Ecto neural progenitor cell (in vitro differentiated cells): Measurements from ENCODE around the gene CNN2.
A peak's percentile ranks its signal among the peaks of the same experiment; 100 is the strongest.

Experiments
- DNase-seq: peaks from one replicate; pipeline ENCODE4 v3.0.0-alpha.2; 2018; ENCODE audit warnings: low spot score

CNN2 gene

GRCh38 chr19:995051-995827 lies 31.2 kb upstream of the CNN2 start:
- DNase-seq: no peak

GRCh38 chr19:996051-996838 lies 30.2 kb upstream of the CNN2 start:
- no peak for DNase-seq

GRCh38 chr19:998064-998463 lies 28.3 kb upstream of the CNN2 start:
- no peak for DNase-seq

- no peak for DNase-seq
Measured at GRCh38 chr19:999379-999719, 27.1 kb upstream of the CNN2 start.

GRCh38 chr19:1000095-1000494 lies 26.3 kb upstream of the CNN2 start, which contains the start of gene GRIN3B:
Gene GRIN3B, plus strand, starts transcription at chr19:1000419. Its CDS starts 19 bp downstream, at chr19:1000438.
- peak; percentile 90 for DNase-seq

GRCh38 chr19:1000591-1001537 lies 25.5 kb upstream of the CNN2 start:
- no peak for DNase-seq

GRCh38 chr19:1001538-1002166 lies 24.8 kb upstream of the CNN2 start:
- DNase-seq: peak; percentile 84

GRCh38 chr19:1002600-1002999 lies 23.8 kb upstream of the CNN2 start:
- DNase-seq: no peak

GRCh38 chr19:1003283-1003682 lies 23.1 kb upstream of the CNN2 start:
- DNase-seq: no peak

- no peak for DNase-seq
Measured at GRCh38 chr19:1004204-1004802, 22.1 kb upstream of the CNN2 start.

- no peak for DNase-seq
Measured at GRCh38 chr19:1004803-1005664, 21.4 kb upstream of the CNN2 start.

GRCh38 chr19:1006711-1007398 lies 19.6 kb upstream of the CNN2 start:
- no peak for DNase-seq

GRCh38 chr19:1007399-1008251 lies 18.8 kb upstream of the CNN2 start:
- no peak for DNase-seq

GRCh38 chr19:1008268-1009040 lies 18.0 kb upstream of the CNN2 start:
- DNase-seq: no peak

GRCh38 chr19:1009041-1009980 lies 17.1 kb upstream of the CNN2 start:
- no peak for DNase-seq

- DNase-seq: no peak
Measured at GRCh38 chr19:1009981-1010538, 16.3 kb upstream of the CNN2 start.
